ENCODE measurements around the gene PTPRD.

GRCh38 chr9:10015755-10016154 lies 597.0 kb downstream of the PTPRD start:
- TF ChIP-seq CTCF (IDR thresholded peaks at IDR 0.05 in 8 of 11, conservative IDR thresholded peaks at IDR 0.05 in 3 of 11) (no peak), POLR2A (IDR thresholded peaks at IDR 0.05) (no peak), POLR2AphosphoS5 (IDR thresholded peaks at IDR 0.05) (no peak)
